A673 (cell line): ENCODE results near the gene PARD6B. TPM values are rescaled to one million over a fixed set of nuclear protein-coding genes. Genes with fewer than 3 reads are reported as not detected.

Source experiments
- BruUV-seq: library from RNA; stranded (reverse); fragments of 400-500 nt; replicated peaks from 2 replicates; lab custom pipeline; 2021; lab: Mats Ljungman, UMichigan
- CTCF ChIA-PET: fragments of 300-600 bp; sonication (Branson Sonifier 250); formaldehyde crosslinking; loops from one replicate; lab custom pipeline; 2022; ENCODE audit warnings: antibody characterized with exemption; lab: Charles Lee
- POLR2A ChIA-PET: fragments of 300-600 bp; sonication (Branson Sonifier 250); formaldehyde crosslinking; loops from one replicate; lab custom pipeline; 2022; ENCODE audit warnings: antibody characterized with exemption; ENCODE audit not compliant: low non-redundant PET; lab: Charles Lee
- DNase-seq: peaks from one replicate; pipeline ENCODE4 v3.0.0-alpha.2; 2015; ENCODE audit warnings: low spot score
- H3K27ac ChIP-seq: fragments of 200-600 bp; sonication (generic); 2 replicates; pipeline ENCODE4 v1.5.1; 2016; ENCODE audit warnings: mixed run types, low read depth, mild to moderate bottlenecking, mixed read lengths, antibody characterized with exemption, low read length; ENCODE audit not compliant: poor library complexity, severe bottlenecking
- H3K27me3 ChIP-seq: fragments of 200-600 bp; sonication (generic); replicated peaks from 2 replicates; pipeline ENCODE4 v1.6.1; 2017; ENCODE audit warnings: mixed run types, low read depth, mild to moderate bottlenecking, mixed read lengths, antibody characterized with exemption, low read length; ENCODE audit not compliant: insufficient read depth, poor library complexity
- H3K36me3 ChIP-seq: fragments of 200-600 bp; sonication (generic); 2 replicates; pipeline ENCODE4 v1.6.1; 2016; ENCODE audit warnings: mixed run types, mild to moderate bottlenecking, mixed read lengths, antibody characterized with exemption, low read length; ENCODE audit not compliant: insufficient read depth, poor library complexity, severe bottlenecking
- H3K4me1 ChIP-seq: fragments of 200-600 bp; sonication (generic); 2 replicates; pipeline ENCODE4 v1.6.1; 2017; ENCODE audit warnings: mixed run types, mild to moderate bottlenecking, mixed read lengths, antibody characterized with exemption, low read length; ENCODE audit not compliant: insufficient read depth, poor library complexity, severe bottlenecking
- H3K4me3 ChIP-seq: fragments of 200-600 bp; sonication (generic); 2 replicates; pipeline ENCODE4 v1.5.1; 2016; ENCODE audit warnings: low read depth, mixed run types, mild to moderate bottlenecking, mixed read lengths, low read length; ENCODE audit not compliant: poor library complexity, severe bottlenecking
- H3K9me3 ChIP-seq: fragments of 200-600 bp; sonication (generic); 2 replicates; pipeline ENCODE4 v1.6.1; 2016; ENCODE audit warnings: mixed run types, low read depth, mild to moderate bottlenecking, mixed read lengths, antibody characterized with exemption, low read length; ENCODE audit not compliant: poor library complexity, severe bottlenecking
- CTCF ChIP-seq: fragments of 300-800, 200-600 bp; sonication (generic); conservative IDR thresholded peaks from 2 replicates; pipeline ENCODE4 v1.5.1; 2017; ENCODE audit warnings: low read depth, mild to moderate bottlenecking, antibody characterized with exemption, low read length, moderate library complexity, mixed read lengths
- EZH2 ChIP-seq: fragments of 200-600 bp; sonication (generic); IDR thresholded peaks from 2 replicates; pipeline ENCODE4 v1.6.1; 2017; ENCODE audit warnings: borderline replicate concordance, low read depth, mild to moderate bottlenecking, mixed read lengths, antibody characterized with exemption, low read length; ENCODE audit not compliant: poor library complexity, severe bottlenecking
- intact Hi-C: fragments of 100-400 bp; cut with micrococcal nuclease; formaldehyde crosslinking; loops from one replicate; pipeline ENCODE4 v1.10.0; 2022; ENCODE audit not compliant: unreplicated experiment
- total RNA-seq: library from RNA; stranded (reverse); gene quantifications from 2 replicates; pipeline ENCODE4 v1.2.3, GENCODE V29; 2021

Gene PARD6B
- total RNA-seq, 1 experiment from 2014 or later, result 28.1 TPM

GRCh38 chr20:50715694-50716093 lies 15.7 kb upstream of the PARD6B start:
- Histone ChIP-seq H3K36me3 (no peaks in the 10 kb centered on the region), H3K4me3 (no peak overlapping the region), H3K27me3 (no peaks in the 10 kb centered on the region), H3K4me1 (peaks cover 7% of the 10 kb centered on the region), H3K9me3 (no peaks in the 10 kb centered on the region), H3K27ac (no peak overlapping the region)
- no peak for TF ChIP-seq CTCF
- TF ChIP-seq EZH2, result no peak
- POLR2A ChIA-PET, result no interaction called here
- BruUV-seq, result no TSS peak
- CTCF ChIA-PET, result interaction anchor here (0.7 kb wide), 1 partner anchor 77 kb away, joined by 3 read pairs; no protein-coding TSS in a partner anchor
- intact Hi-C loops, result no loop called here
- DNase-seq, result no peak

- Histone ChIP-seq H3K4me3 (no peak overlapping the region), H3K27ac (no peak overlapping the region), H3K36me3 (no peaks in the 10 kb centered on the region), H3K27me3 (no peaks in the 10 kb centered on the region), H3K9me3 (no peaks in the 10 kb centered on the region), H3K4me1 (peaks cover 7% of the 10 kb centered on the region)
- intact Hi-C loops, result no loop called here
- no peak for TF ChIP-seq CTCF
- no peak for TF ChIP-seq EZH2
- no TSS peak for BruUV-seq
- ChIA-PET CTCF (interaction anchor here (0.5 to 0.7 kb wide), 2 partner anchors 13 to 24 kb away, joined by 3 to 4 read pairs; no protein-coding TSS in a partner anchor), POLR2A (no interaction called here)
- DNase-seq, result no peak
Measured at GRCh38 chr20:50716518-50716917, 14.9 kb upstream of the PARD6B start.

GRCh38 chr20:50717312-50717711 lies 14.1 kb upstream of the PARD6B start:
- intact Hi-C loops, result no loop called here
- Histone ChIP-seq H3K36me3 (no peaks in the 10 kb centered on the region), H3K27me3 (no peaks in the 10 kb centered on the region), H3K4me1 (peaks cover 7% of the 10 kb centered on the region), H3K9me3 (no peaks in the 10 kb centered on the region), H3K27ac (no peak overlapping the region), H3K4me3 (no peak overlapping the region)
- CTCF ChIA-PET, result interaction anchor here (0.5 to 0.9 kb wide), 3 partner anchors 13 to 28 kb away, joined by 3 to 4 read pairs (median 3); no protein-coding TSS in a partner anchor
- TF ChIP-seq CTCF, result no peak
- no peak for TF ChIP-seq EZH2
- POLR2A ChIA-PET, result no interaction called here
- no TSS peak for BruUV-seq
- DNase-seq, result no peak
